DOHH2 (cell line): ENCODE measurements around the gene FLCN.

Experiments
- CTCF ChIP-seq: fragments of 200-600 bp; sonication (generic); IDR thresholded peaks from one replicate; pipeline ENCODE4 v1.5.1; 2014; ENCODE audit warnings: antibody characterized with exemption, mild to moderate bottlenecking, low read depth, low read length; ENCODE audit not compliant: poor library complexity, severe bottlenecking
- EZH2phosphoT487 ChIP-seq: fragments of 200-600 bp; sonication (generic); IDR thresholded peaks from 2 replicates; pipeline ENCODE4 v1.6.1; 2017; ENCODE audit warnings: borderline replicate concordance, mild to moderate bottlenecking, antibody characterized with exemption, low read length, moderate library complexity, mixed read lengths

DNA sequence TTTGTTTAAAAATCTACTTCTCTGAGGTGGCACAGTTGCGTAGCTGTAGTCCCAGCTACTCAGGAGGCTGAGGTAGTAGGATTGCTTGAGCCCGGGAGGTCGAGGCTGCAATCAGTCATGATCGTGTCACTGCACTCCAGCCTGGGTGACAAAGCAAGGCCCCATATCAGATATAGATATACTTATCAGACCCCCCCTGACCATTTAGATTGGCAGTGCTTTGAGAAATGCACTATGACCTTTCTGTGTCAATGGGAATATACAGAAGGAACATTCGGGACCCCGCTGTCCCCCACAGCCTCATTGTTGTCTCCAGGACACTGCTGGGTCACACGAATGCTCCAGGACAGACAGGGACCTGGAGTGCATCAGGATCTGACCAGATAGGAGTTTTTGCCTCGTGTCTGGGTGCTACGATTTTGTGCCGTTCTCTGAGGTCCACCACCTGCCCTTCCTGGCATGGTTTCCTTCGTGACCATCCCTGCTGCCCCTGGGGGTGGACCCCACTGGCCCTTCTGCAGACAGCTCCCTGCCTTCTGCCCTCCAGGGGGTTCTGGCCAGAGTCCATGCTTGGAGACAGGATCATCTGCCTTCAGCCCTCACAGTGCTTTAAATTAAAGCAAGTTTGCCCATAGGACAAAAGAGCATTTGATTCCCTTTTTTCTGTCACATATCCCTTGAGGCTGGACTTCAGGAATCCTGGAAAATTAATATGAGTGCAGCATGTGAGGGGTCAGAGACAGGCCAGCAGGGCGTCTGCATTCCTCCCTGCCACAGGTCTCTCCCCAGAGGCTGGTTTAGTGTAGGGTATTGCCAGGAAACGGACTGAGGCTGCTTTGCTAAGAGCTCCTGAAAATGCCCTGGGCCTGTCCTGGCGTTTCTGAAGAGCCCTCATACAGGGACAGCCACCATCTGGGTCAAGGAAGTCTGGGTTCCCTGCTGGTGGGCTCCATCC, 50.1 kb downstream of the FLCN start:
- no peak for TF ChIP-seq CTCF
- TF ChIP-seq EZH2phosphoT487 = no peak
